Measurements from ENCODE around the gene CD48.

GRCh38 chr1:160640359-160641123 lies 71.1 kb downstream of the CD48 start:
- TF ChIP-seq EZH2phosphoT487 (IDR thresholded peaks at IDR 0.05; ENCODE audit: insufficient read depth, low read depth) (no peak), EZH2 (IDR thresholded peaks at IDR 0.05; ENCODE audit: insufficient read depth, poor library complexity, severe bottlenecking) (no peak)
